IMR-90 (cell line): ENCODE data around the gene DLL4. TPM values are rescaled to one million over a fixed set of nuclear protein-coding genes. Genes with fewer than 3 reads are reported as not detected.

Source experiments
- ATAC-seq: fragments of 200-7000 bp; cut with Tn5 transposase; 2 replicates; pipeline ENCODE4 v1.9.1; 2020; ENCODE audit warnings: low read depth, mild to moderate bottlenecking, moderate library complexity
- BruUV-seq: library from RNA; stranded (reverse); fragments of 400-500 nt; replicated peaks from 2 replicates; lab custom pipeline; 2021; lab: Mats Ljungman, UMichigan
- CTCF ChIA-PET: fragments of 300-600 bp; formaldehyde crosslinking; extraction: SDS; loops from one replicate; lab custom pipeline; 2021; ENCODE audit warnings: antibody characterized with exemption; lab: Yijun Ruan, JAX
- POLR2A ChIA-PET: fragments of 300-600 bp; sonication (Branson Sonifier 250); formaldehyde crosslinking; loops from one replicate; lab custom pipeline; 2022; ENCODE audit warnings: antibody characterized with exemption; ENCODE audit not compliant: unreplicated experiment; lab: Charles Lee
- DNase-seq: peaks from one replicate; pipeline ENCODE4 v3.0.0; 2013
- H2AFZ ChIP-seq: replicated peaks from 2 replicates; pipeline ENCODE3; 2013; ENCODE audit warnings: low read length, mild to moderate bottlenecking; ENCODE audit not compliant: poor library complexity
- H2AK5ac ChIP-seq: 2 replicates; pipeline ENCODE4 v1.6.1; 2013; ENCODE audit warnings: low read depth, low read length, inconsistent platforms
- H2AK9ac ChIP-seq: replicated peaks from 2 replicates; pipeline ENCODE3; 2013; ENCODE audit warnings: mild to moderate bottlenecking, low read depth, low read length, moderate library complexity; ENCODE audit not compliant: poor library complexity
- H2BK120ac ChIP-seq: 2 replicates; pipeline ENCODE4 v1.6.1; 2013; ENCODE audit warnings: low read depth, low read length, inconsistent platforms
- H2BK15ac ChIP-seq: 3 replicates; pipeline ENCODE4 v1.6.1; 2013; ENCODE audit warnings: low read depth, low read length, inconsistent platforms
- H2BK20ac ChIP-seq: 2 replicates; pipeline ENCODE4 v1.6.1; 2013; ENCODE audit warnings: low read depth, mild to moderate bottlenecking, inconsistent platforms, low read length, moderate library complexity
- H2BK5ac ChIP-seq: 2 replicates; pipeline ENCODE4 v1.6.1; 2013; ENCODE audit warnings: mild to moderate bottlenecking, low read depth, low read length, inconsistent platforms; ENCODE audit not compliant: poor library complexity, severe bottlenecking
- H3K14ac ChIP-seq: replicated peaks from 2 replicates; pipeline ENCODE4 v1.6.1; 2013; ENCODE audit warnings: low read depth, low read length, inconsistent platforms
- H3K18ac ChIP-seq: 2 replicates; pipeline ENCODE4 v1.6.1; 2013; ENCODE audit warnings: low read depth, low read length, control low read depth
- H3K23ac ChIP-seq: 2 replicates; pipeline ENCODE4 v1.6.1; 2013; ENCODE audit warnings: low read depth, low read length, inconsistent platforms
- H3K27ac ChIP-seq: 2 replicates; pipeline ENCODE4 v1.5.1; 2013; ENCODE audit warnings: mild to moderate bottlenecking, control low read depth, low read length; ENCODE audit not compliant: insufficient read depth
- H3K27me3 ChIP-seq: 2 replicates; pipeline ENCODE4 v1.6.1; 2013; ENCODE audit warnings: low read length; ENCODE audit not compliant: control insufficient read depth, insufficient read depth
- H3K36me3 ChIP-seq: 2 replicates; pipeline ENCODE4 v1.6.1; 2013; ENCODE audit warnings: low read length, mixed read lengths; ENCODE audit not compliant: control insufficient read depth, insufficient read depth
- H3K4ac ChIP-seq: 2 replicates; pipeline ENCODE4 v1.6.1; 2013; ENCODE audit warnings: low read depth, low read length, inconsistent platforms
- H3K4me1 ChIP-seq: 2 replicates; pipeline ENCODE4 v1.6.1; 2013; ENCODE audit warnings: low read length, mixed read lengths; ENCODE audit not compliant: control insufficient read depth, insufficient read depth
- H3K4me2 ChIP-seq: 2 replicates; pipeline ENCODE4 v1.6.1; 2013; ENCODE audit warnings: low read depth, mild to moderate bottlenecking, control low read depth, low read length, moderate library complexity
- H3K4me3 ChIP-seq: 2 replicates; pipeline ENCODE4 v1.5.1; 2013; ENCODE audit warnings: low read depth, mild to moderate bottlenecking, control low read depth, low read length, moderate library complexity; ENCODE audit not compliant: insufficient read depth
- H3K56ac ChIP-seq: 2 replicates; pipeline ENCODE4 v1.6.1; 2013; ENCODE audit warnings: low read length, inconsistent platforms; ENCODE audit not compliant: insufficient read depth; ENCODE audit errors: extremely low read depth
- H3K79me1 ChIP-seq, 2 experiments: 2 replicates each; pipeline ENCODE4 v1.6.1; 2013; ENCODE audit warnings: low read length in 2 of 2, inconsistent platforms in 1 of 2, low read depth in 1 of 2
- H3K9ac ChIP-seq: 2 replicates; pipeline ENCODE4 v1.6.1; 2013; ENCODE audit warnings: low read depth, low read length, control low read depth
- H3K9me1 ChIP-seq: 2 replicates; pipeline ENCODE4 v1.6.1; 2013; ENCODE audit warnings: low read length, inconsistent platforms; ENCODE audit not compliant: insufficient read depth
- H3K9me3 ChIP-seq: 2 replicates; pipeline ENCODE4 v1.6.1; 2013; ENCODE audit warnings: low read length; ENCODE audit not compliant: control insufficient read depth, insufficient read depth
- H4K20me1 ChIP-seq: 2 replicates; pipeline ENCODE4 v1.6.1; 2013; ENCODE audit warnings: low read length, inconsistent platforms; ENCODE audit not compliant: insufficient read depth
- H4K5ac ChIP-seq: 2 replicates; pipeline ENCODE4 v1.6.1; 2013; ENCODE audit warnings: mild to moderate bottlenecking, low read depth, low read length, control low read depth
- H4K8ac ChIP-seq, 2 experiments: 2 replicates each; pipeline ENCODE4 v1.6.1; 2013; ENCODE audit warnings: low read depth in 2 of 2, low read length in 2 of 2, control low read depth in 1 of 2, inconsistent platforms in 1 of 2
- H4K91ac ChIP-seq: 2 replicates; pipeline ENCODE4 v1.6.1; 2013; ENCODE audit warnings: low read depth, low read length, inconsistent platforms; ENCODE audit not compliant: insufficient read depth
- BHLHE40 ChIP-seq: fragments of 150-350 bp; IDR thresholded peaks from 2 replicates; pipeline ENCODE4 v1.6.1; 2016; ENCODE audit warnings: mild to moderate bottlenecking, low read depth, low read length
- CEBPB ChIP-seq: IDR thresholded peaks from 2 replicates; pipeline ENCODE4 v1.6.1; 2012; ENCODE audit warnings: low read depth, low read length, improper control_type of control experiment
- CHD1 ChIP-seq: IDR thresholded peaks from 2 replicates; pipeline ENCODE4 v1.6.1; 2012; ENCODE audit warnings: low read depth, low read length, improper control_type of control experiment
- FOS ChIP-seq: fragments of 150-350 bp; IDR thresholded peaks from 2 replicates; pipeline ENCODE4 v1.6.1; 2016; ENCODE audit warnings: low read depth, low read length
- MAZ ChIP-seq: IDR thresholded peaks from 2 replicates; pipeline ENCODE4 v1.6.1; 2012; ENCODE audit warnings: low read depth, mild to moderate bottlenecking, low read length, improper control_type of control experiment, moderate library complexity, borderline replicate concordance
- RAD21 ChIP-seq: IDR thresholded peaks from 2 replicates; pipeline ENCODE4 v1.6.1; 2012; ENCODE audit warnings: low read length, improper control_type of control experiment
- WGBS, 2 experiments: methylation state at CpG; one replicate each; pipeline versions ENCODE4 v1.1.5 to v1.1.7; 2013; ENCODE audit warnings: missing lambda C conversion rate in 2 of 2; ENCODE audit not compliant: insufficient read length in 1 of 2; ENCODE audit errors: extremely low coverage in 2 of 2; 5-methylcytosine and 5-hydroxymethylcytosine counted together
- dilution Hi-C: fragments of 300-500 bp; cut with HindIII; formaldehyde crosslinking; loops from one replicate; pipeline ENCODE4 v1.14.3; 2018; ENCODE audit warnings: low sequenced_read_pairs; ENCODE audit not compliant: unreplicated experiment
- in situ Hi-C: fragments of 300-500 bp; cut with MboI; formaldehyde crosslinking; loops from 3 replicates; pipeline ENCODE4 v1.14.3; 2019; ENCODE audit warnings: low sequenced_read_pairs, inconsistent platforms, mixed read lengths
- intact Hi-C: fragments of 100-400 bp; cut with micrococcal nuclease; formaldehyde crosslinking; loops from 2 replicates; pipeline ENCODE4 v1.10.0; 2022
- polyA plus RNA-seq, 3 experiments: library from polyadenylated mRNA; depleted of rRNA; stranded (reverse); fragments of >200 nt; gene quantifications; 2 replicates each; pipeline ENCODE4 v1.2.3, GENCODE V29; 2012; ENCODE audit warnings: low replicate concordance in 1 of 3
- total RNA-seq: library from RNA; depleted of rRNA; stranded (reverse); fragments of >200 nt; gene quantifications from 2 replicates; pipeline ENCODE4 v1.2.3, GENCODE V29; 2012

DLL4 gene
- total and polyA plus RNA-seq, 2 of the 4 experiments (the other 2 are of a cell fraction) = 1.8 to 3.4 TPM

GRCh38 chr15:40881351-40881750 lies 47.8 kb upstream of the DLL4 start:
- Histone ChIP-seq H4K20me1 (no peaks in the 10 kb centered on the region), H3K56ac (no peak overlapping the region), H2AFZ (no peak overlapping the region), H3K23ac (no peak overlapping the region), H2BK120ac (no peak overlapping the region), H2BK5ac (no peak overlapping the region), H3K4me3 (no peak overlapping the region), H2BK15ac (no peak overlapping the region), H2AK5ac (no peak overlapping the region), H3K4ac (no peak overlapping the region), H3K9me3 (peaks cover 3% of the 10 kb centered on the region; the same call in 1 of the 2 replicates), H3K9ac (no peak overlapping the region), H3K79me1 (no peaks in the 10 kb centered on the region), H2BK20ac (no peak overlapping the region), H3K27ac (no peak overlapping the region), H4K5ac (no peak overlapping the region), H4K8ac (no peak overlapping the region), H3K4me1 (no peaks in the 10 kb centered on the region), H4K91ac (no peak overlapping the region), H3K9me1 (no peaks in the 10 kb centered on the region), H3K14ac (no peak overlapping the region), H3K27me3 (no peaks in the 10 kb centered on the region; the same call in 1 of the 2 replicates), H3K4me2 (no peak overlapping the region), H3K18ac (no peak overlapping the region), H3K36me3 (no peaks in the 10 kb centered on the region), H2AK9ac (no peak overlapping the region)
- ATAC-seq (no peak), DNase-seq (no peak)
- no TSS peak for BruUV-seq
- ChIA-PET POLR2A (no interaction called here), CTCF (interaction anchor here (1.4 to 1.6 kb wide), 2 partner anchors 10 to 13 kb away, joined by 5 to 6 read pairs; partner anchors contain the start of gene VPS18)
- WGBS, 2 experiments = 90% methylated on average over 2 of the region's 6 CpGs; no CpG with 5 or more reads in 1 of the 2 experiments
- in situ Hi-C loops = no loop called here
- intact Hi-C loops = no loop called here
- TF ChIP-seq MAZ (no peak), RAD21 (no peak), CHD1 (no peak), CEBPB (no peak), BHLHE40 (no peak), FOS (no peak)
- dilution Hi-C loops = no loop called here
